Neural progenitor cell (in vitro differentiated cells): ENCODE measurements around the gene TRPM6.

Experiments
- CTCF ChIP-seq: fragments of 200-600 bp; sonication (generic); IDR thresholded peaks from 2 replicates; pipeline ENCODE4 v1.5.1; 2017; ENCODE audit warnings: antibody characterized with exemption, mild to moderate bottlenecking
- EZH2 ChIP-seq: fragments of 200-600 bp; sonication (generic); IDR thresholded peaks from 2 replicates; pipeline ENCODE4 v1.6.1; 2017; ENCODE audit warnings: antibody characterized with exemption, mild to moderate bottlenecking, moderate library complexity

DNA sequence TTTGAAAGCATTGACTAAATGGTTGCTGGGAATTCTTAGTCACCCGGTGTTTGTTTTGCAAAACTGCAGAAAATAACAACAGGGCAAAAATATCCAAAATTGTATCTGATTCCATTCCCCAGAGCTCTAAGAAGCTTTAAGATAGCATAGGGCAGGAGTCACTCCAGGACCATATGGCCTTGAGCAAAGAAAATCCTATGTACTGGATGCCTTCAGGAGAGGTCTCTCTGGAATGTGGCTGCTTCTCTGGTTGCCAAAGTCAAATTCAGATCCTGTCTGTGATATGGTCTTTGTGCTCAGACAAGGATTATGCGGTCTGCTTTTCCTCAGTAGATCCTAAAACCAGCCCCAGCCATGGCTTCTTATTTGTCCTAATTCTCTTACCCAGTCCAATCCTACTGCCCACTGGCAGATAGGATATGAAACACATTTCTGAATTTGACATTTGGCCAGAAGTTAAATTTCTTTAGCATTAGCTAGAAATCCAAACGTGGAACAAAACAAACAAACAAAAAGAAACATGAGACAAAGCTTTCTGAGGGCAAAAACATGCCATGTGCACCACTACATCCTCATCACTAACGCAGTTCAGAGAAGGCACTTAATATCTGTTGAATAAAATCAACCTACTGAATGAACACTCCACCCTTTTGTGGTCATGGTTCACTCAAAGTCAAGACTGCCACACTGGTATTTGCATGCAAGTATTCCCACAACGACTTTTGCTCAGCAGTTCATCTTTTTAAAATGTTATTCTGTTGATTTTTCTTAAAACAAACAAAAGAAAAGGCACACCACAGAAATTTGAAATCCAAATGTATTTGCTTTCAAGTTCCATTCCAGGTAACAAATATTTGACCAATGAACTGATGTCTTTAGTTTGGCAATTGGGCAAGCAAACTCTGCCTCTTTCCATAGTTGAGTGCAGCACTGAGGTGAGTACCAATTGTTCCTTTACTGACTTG, 165.7 kb downstream of the TRPM6 start:
- TF ChIP-seq CTCF (no peak), EZH2 (no peak)
